Measurements from ENCODE around the gene MARK4.

Gene MARK4

GRCh38 chr19:45275370-45275971 lies 24.4 kb downstream of the MARK4 start:
- no peak for DNase-seq

GRCh38 chr19:45276284-45276687 lies 25.2 kb downstream of the MARK4 start:
- DNase-seq, result no peak

GRCh38 chr19:45278087-45278486 lies 27.0 kb downstream of the MARK4 start:
- no peak for DNase-seq

GRCh38 chr19:45279587-45280192 lies 28.6 kb downstream of the MARK4 start:
- no peak for DNase-seq

GRCh38 chr19:45280471-45280961 lies 29.4 kb downstream of the MARK4 start:
- no peak for DNase-seq

GRCh38 chr19:45283443-45284033 lies 32.5 kb downstream of the MARK4 start:
- no peak for DNase-seq

- DNase-seq, result no peak
These were observed 39.4 kb downstream of the MARK4 start for GRCh38 chr19:45290381-45290931.

- no peak for DNase-seq
These were observed 40.8 kb downstream of the MARK4 start for GRCh38 chr19:45291834-45292233.

- no peak for DNase-seq
These were observed 42.6 kb downstream of the MARK4 start for GRCh38 chr19:45293682-45294081.

- DNase-seq, result no peak
These were observed 43.4 kb downstream of the MARK4 start for GRCh38 chr19:45294291-45295029.

GRCh38 chr19:45295873-45296272 lies 44.8 kb downstream of the MARK4 start:
- no peak for DNase-seq

GRCh38 chr19:45296355-45296754 lies 45.3 kb downstream of the MARK4 start:
- DNase-seq, result no peak

- DNase-seq, result no peak
These were observed 46.6 kb downstream of the MARK4 start for GRCh38 chr19:45297674-45298073.

- no peak for DNase-seq
These were observed 47.2 kb downstream of the MARK4 start for GRCh38 chr19:45298264-45298663.

GRCh38 chr19:45299719-45300118 lies 48.6 kb downstream of the MARK4 start:
- DNase-seq, result no peak

GRCh38 chr19:45302416-45302815 lies 51.3 kb downstream of the MARK4 start:
- no peak for DNase-seq

- DNase-seq, result no peak
These were observed 52.4 kb downstream of the MARK4 start for GRCh38 chr19:45303269-45304060.

GRCh38 chr19:45304141-45304926 lies 53.3 kb downstream of the MARK4 start:
- no peak for DNase-seq

- DNase-seq, result no peak
These were observed 53.9 kb downstream of the MARK4 start for GRCh38 chr19:45305007-45305406.

- DNase-seq, result no peak
These were observed 54.4 kb downstream of the MARK4 start for GRCh38 chr19:45305421-45305820.

GRCh38 chr19:45306040-45306439 lies 55.0 kb downstream of the MARK4 start:
- no peak for DNase-seq
